ENCODE data around the gene C14orf180.

Gene C14orf180

GRCh38 chr14:104594310-104595046 is 14.9 kb downstream of the C14orf180 start:
- no peak for DNase-seq (ENCODE audit: low spot score)

GRCh38 chr14:104595116-104595675 is 15.6 kb downstream of the C14orf180 start:
- DNase-seq (ENCODE audit: low spot score) = no peak

DNA sequence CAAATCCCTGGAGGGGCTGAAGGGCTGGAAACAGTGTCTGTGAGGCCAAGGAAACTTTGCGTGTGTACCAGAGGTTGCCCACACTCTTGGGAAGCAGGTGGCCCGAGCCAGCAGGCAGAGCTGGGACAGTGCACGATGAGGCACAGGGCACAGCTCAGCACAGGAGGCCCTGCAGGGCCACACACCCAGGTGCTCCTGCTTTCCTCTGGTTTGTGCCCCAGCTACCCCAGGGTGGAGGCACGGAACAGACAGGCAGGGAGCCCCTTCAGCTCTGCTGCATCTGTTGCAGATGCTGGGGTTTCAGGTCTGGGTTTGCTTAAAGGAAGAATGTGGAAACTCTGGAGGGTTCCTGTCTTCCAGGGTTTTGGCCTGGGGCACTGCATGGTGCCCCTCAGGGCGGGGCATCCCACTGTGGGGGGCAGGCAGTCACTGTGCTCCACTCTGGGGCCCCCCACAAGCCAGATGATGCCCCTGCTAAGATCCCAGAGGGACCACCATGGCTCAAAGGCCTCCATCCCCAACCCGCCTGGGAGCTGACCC is 16.4 kb downstream of the C14orf180 start:
- no peak for DNase-seq (ENCODE audit: low spot score)

- no peak for DNase-seq (ENCODE audit: low spot score)
Measured at GRCh38 chr14:104596451-104596918, 16.9 kb downstream of the C14orf180 start.

DNA sequence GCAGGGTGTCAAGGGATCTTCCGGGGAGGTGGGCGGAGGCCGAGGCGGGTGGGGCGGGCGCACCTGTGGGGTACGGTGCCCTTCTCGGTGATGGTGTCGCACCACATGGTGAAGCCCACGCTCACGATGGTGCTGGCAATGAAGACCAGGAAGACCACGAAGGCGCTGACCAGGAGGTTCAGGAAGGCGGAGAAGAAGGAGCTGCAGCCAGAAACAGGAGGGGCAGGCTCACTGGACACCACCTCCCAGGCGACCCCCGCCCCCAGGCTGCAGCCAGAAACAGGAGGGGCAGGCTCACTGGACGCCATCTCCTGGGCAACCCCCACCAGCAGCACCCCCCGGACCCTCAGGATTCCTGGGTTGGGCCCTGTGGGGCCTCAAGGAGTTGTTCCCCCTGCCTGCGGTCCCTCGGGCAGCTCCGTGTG is 17.4 kb downstream of the C14orf180 start:
- DNase-seq (ENCODE audit: low spot score) = no peak

DNA sequence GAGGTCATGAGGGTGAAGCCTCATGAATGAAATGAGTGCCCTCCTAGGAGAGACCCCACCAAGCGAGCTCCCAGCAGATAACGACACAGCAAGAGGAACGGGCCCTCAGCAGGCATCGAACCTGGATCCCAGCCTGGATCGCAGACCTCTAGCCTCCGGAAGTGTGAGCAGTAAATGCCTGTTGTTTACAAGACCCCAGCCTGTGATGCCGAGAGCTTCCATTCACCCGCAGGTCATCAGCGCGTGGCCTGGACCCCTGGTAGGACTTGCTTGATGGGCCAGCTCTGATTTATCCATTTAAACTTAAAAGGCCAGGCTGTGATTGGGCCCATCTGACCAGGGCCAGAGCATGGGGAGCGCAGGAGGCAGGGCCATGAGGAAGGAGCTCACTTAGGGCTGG is 18.0 kb downstream of the C14orf180 start:
- no peak for DNase-seq (ENCODE audit: low spot score)

GRCh38 chr14:104598039-104598909 is 18.7 kb downstream of the C14orf180 start:
- no peak for DNase-seq (ENCODE audit: low spot score)

- no peak for DNase-seq (ENCODE audit: low spot score)
Measured at GRCh38 chr14:104598910-104599273, 19.3 kb downstream of the C14orf180 start.

GRCh38 chr14:104599446-104599845 is 19.9 kb downstream of the C14orf180 start:
- DNase-seq (ENCODE audit: low spot score) = no peak

- DNase-seq (ENCODE audit: low spot score) = peak; percentile 78
Measured at GRCh38 chr14:104600141-104600643, 20.6 kb downstream of the C14orf180 start.

- DNase-seq (ENCODE audit: low spot score) = no peak
Measured at GRCh38 chr14:104600805-104601204, 21.2 kb downstream of the C14orf180 start.

GRCh38 chr14:104601786-104602185 is 22.2 kb downstream of the C14orf180 start:
- DNase-seq (ENCODE audit: low spot score) = no peak

- no peak for DNase-seq (ENCODE audit: low spot score)
Measured at GRCh38 chr14:104602315-104602932, 22.9 kb downstream of the C14orf180 start.

- DNase-seq (ENCODE audit: low spot score) = no peak
Measured at GRCh38 chr14:104602933-104603325, 23.4 kb downstream of the C14orf180 start.

DNA sequence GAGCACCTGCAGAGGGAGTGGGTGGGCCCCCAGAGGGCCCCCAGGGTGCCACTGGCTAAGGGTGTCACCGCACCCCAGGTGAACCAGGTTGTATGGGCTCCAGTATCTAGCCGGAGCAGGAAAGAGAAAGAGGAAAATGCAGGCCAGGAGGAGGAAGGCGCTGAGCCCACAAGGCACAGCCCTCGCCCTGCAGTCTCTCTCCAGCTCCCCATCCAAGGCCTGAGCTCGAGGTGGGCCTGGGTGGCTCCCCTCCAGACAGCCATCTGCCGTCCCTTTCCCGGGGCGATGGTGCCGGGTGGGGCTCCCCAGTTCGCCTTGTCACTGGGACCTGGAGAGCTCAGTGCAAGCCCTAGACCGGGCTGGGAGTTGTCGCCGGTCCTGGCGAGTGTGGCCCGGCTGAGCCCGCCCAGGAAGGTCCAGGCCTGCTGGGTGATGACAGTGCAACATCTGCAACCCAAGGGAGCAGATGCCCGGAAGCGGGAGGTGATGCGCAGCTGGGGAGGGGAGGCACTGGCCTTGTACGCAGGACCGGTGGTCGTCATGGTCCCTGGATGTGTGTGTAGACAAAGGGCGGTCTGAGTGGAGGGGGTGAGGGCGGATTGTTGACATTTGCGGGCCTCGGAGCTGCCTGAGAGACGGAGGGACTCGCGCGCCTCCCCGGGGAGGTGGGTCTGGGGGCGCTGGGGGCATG is 24.3 kb downstream of the C14orf180 start:
- no peak for DNase-seq (ENCODE audit: low spot score)

- DNase-seq (ENCODE audit: low spot score) = no peak
Measured at GRCh38 chr14:104604458-104605449, 25.2 kb downstream of the C14orf180 start, which contains the start of gene TMEM179. TMEM179 (minus strand) TSS chr14:104604772; CDS start chr14:104604741, 31 bp downstream.

- DNase-seq (ENCODE audit: low spot score) = no peak
Measured at GRCh38 chr14:104609666-104610065, 30.1 kb downstream of the C14orf180 start.

DNA sequence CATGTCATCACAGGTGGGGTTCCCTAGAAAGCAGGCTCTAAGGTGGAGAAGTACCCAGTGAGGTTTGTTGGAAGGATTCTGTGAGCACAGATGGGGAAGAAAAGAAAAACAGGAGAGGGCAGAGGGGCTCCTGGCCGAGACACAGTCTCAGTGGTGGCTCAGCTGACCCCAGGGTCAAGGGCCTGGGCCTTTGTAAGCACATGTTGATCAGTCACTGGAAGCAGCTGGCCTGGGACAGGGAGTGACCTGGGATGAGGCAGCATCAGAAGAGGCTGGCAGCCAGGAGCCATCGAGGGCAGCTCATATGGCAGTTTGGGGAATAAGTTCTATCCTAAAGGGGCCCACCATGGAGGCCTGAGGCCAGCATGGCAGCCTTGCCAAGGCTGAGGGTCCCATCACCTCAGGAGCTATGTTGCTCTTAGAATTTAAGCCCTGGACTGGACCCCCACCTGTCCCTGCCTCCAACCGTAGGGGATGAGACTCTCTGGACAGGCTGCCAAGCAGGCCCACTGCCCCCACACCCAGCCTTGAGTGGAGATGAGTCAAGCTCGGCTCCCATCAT is 31.3 kb downstream of the C14orf180 start:
- no peak for DNase-seq (ENCODE audit: low spot score)

DNA sequence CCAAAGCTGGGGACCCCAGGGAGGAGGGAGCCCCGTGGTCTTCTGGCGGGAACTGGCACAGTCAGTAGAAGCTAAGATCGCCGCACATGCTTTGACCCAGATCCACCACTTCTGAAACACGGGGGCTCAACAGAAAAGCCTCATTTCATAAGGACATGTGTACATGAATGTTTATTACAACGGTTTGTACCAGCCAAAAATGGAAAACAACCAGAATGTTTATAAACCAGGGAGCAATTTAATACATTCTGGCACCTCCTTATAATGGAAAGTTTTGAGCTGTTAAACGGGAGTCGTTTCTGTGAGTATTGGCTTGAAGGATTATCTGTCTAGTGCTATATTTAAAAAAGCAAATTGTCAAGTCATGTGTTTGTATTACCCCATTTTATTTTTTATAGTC is 32.3 kb downstream of the C14orf180 start:
- no peak for DNase-seq (ENCODE audit: low spot score)

Data from Ammon's horn (tissue), 1 donor.